ENCODE measurements around the gene CRB2. TPM values are rescaled to one million over a fixed set of nuclear protein-coding genes. Genes with fewer than 3 reads are reported as not detected.

Gene CRB2
- total and polyA plus RNA-seq, 7 donors = 0.01 to 0.05 (median 0.03) TPM; not detected in 4

DNA sequence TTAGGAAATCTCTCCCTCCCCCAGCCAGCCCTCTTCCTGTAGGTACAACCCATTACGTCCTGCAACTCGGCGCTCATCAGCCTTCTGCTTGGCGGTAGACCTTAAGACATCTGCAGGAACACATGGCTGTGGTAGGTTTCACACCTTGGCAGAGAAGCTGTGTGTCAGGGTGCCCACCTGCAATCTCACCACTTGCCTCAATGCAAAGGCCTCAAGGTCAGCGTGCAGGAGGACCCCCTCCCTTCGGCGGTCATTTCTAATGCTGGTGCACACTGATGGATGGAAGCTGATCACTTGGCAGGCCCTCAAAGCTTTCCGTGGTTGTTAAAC lies 67.3 kb downstream of the CRB2 start:
- Histone ChIP-seq H3K36me3 (ENCODE audit: insufficient read depth in 1 of 2, low read depth in 1 of 2) (peaks cover 0 to 18% of the 10 kb centered on the region in 2 donors), H3K27me3 (ENCODE audit: insufficient read depth in 3 of 3, low read length in 2 of 3) (no peaks in the 10 kb centered on the region), H3K27ac (no peak overlapping the region), H3K4me3 (no peak overlapping the region), H3K9me3 (no peaks in the 10 kb centered on the region), H3K4me1 (no peaks in the 10 kb centered on the region)
- DNase-seq (no peak), ATAC-seq (no peak)
- 88 to 93% (median 89%) methylated on average over 8 of the region's 8 CpGs for WGBS, 3 donors
- intact Hi-C loops (cut with DNase I) = no loop called here
- no peak for TF ChIP-seq CTCF (IDR thresholded peaks at IDR 0.05)

- H3K4me1 ChIP-seq = no peaks in the 10 kb centered on the region
- WGBS, 3 donors = 88 to 89% (median 88%) methylated on average over 5 of the region's 5 CpGs
- no peak for TF ChIP-seq CTCF (IDR thresholded peaks at IDR 0.05)
- H3K27me3 ChIP-seq (ENCODE audit: insufficient read depth in 3 of 3, low read length in 2 of 3) = no peaks in the 10 kb centered on the region
- no peak overlapping the region for H3K4me3 ChIP-seq
- H3K9me3 ChIP-seq = no peaks in the 10 kb centered on the region
- no peak overlapping the region for H3K27ac ChIP-seq
- intact Hi-C loops (cut with DNase I) = no loop called here
- ATAC-seq = no peak
- H3K36me3 ChIP-seq (ENCODE audit: insufficient read depth in 1 of 2, low read depth in 1 of 2) = peaks cover 0 to 13% of the 10 kb centered on the region in 2 donors
- DNase-seq = peak in 1 of 2 donors; percentile 60
Measured at GRCh38 chr9:123424131-123424530, 68.1 kb downstream of the CRB2 start.

DNA sequence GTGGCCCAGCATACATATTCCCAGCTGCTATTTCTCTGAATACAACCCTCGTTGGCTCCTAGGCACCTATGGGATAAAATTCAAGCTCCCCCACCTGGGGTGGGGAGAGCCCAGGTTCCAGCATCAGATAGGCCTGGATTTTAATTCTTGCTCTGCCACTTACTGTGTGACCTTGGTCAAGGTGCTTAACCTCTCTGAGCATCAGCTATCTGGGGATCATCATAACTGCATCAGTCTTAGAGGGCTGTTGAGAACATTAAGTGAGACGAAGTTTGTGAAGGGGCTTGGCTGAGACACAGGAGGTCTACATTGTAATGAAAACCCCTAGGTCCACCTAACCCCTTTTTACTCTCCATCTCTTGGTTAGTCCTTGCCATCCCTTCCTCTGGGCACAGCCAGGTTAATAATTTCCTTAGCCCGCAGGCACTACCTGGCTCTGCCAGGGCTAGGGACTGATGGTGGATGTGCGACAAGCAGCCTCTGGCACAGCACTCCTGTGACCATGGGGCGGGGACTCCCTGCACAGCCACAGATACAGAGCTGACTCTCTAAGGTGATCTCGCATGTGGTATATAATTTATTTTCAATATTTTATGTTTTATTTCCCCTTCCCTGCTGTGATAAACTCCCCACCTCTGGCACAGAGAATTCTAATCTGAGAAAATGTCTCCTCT lies 68.7 kb downstream of the CRB2 start:
- Histone ChIP-seq H3K36me3 (ENCODE audit: insufficient read depth in 1 of 2, low read depth in 1 of 2) (peaks cover 0 to 10% of the 10 kb centered on the region in 2 donors), H3K27ac (no peak overlapping the region), H3K4me1 (no peaks in the 10 kb centered on the region), H3K27me3 (ENCODE audit: insufficient read depth in 3 of 3, low read length in 2 of 3) (no peaks in the 10 kb centered on the region), H3K9me3 (no peaks in the 10 kb centered on the region), H3K4me3 (no peak overlapping the region)
- no peak for TF ChIP-seq CTCF (IDR thresholded peaks at IDR 0.05)
- WGBS, 3 donors = 91 to 95% (median 93%) methylated on average over 6 of the region's 6 CpGs
- intact Hi-C loops (cut with DNase I) = no loop called here
- ATAC-seq (no peak), DNase-seq (no peak)

DNA sequence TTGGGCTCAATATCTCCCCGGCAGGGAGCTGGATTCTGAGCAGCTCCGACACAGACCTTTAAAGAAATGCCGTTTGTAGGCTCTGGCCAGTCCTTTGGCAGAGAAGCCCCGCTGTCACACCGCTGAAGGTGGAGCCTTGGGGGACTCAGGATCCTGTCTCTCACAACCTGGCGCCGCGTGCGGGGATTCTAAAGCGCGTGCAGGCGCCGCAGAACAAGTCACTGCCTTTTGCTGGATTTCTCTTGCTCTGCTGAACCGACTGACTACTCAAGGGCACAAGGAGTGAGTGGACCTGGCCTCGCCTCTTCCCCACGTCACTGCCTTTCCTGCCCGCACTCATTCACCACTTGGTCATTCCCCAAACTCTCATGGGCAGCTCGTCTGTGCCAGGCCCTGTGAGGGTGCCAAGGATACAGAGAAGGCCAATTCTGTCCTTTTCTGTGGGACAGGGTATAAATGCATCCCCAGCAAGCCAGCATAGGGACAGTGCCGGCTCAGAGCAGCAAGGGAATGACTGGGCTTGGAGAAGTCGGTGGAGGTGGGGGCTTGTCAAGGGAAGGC lies 69.3 kb downstream of the CRB2 start:
- TF ChIP-seq CTCF (IDR thresholded peaks at IDR 0.05) = no peak
- H3K9me3 ChIP-seq = no peaks in the 10 kb centered on the region
- no peaks in the 10 kb centered on the region for H3K4me1 ChIP-seq
- peaks cover 0 to 4% of the 10 kb centered on the region in 2 donors for H3K36me3 ChIP-seq (ENCODE audit: insufficient read depth in 1 of 2, low read depth in 1 of 2)
- DNase-seq = no peak
- no peak overlapping the region for H3K27ac ChIP-seq
- WGBS, 3 donors = 72 to 83% (median 73%) methylated on average over 20 of the region's 20 CpGs
- no peak for ATAC-seq
- no peaks in the 10 kb centered on the region for H3K27me3 ChIP-seq (ENCODE audit: insufficient read depth in 3 of 3, low read length in 2 of 3)
- intact Hi-C loops (cut with DNase I) = no loop called here
- no peak overlapping the region for H3K4me3 ChIP-seq

Measured in psoas muscle (tissue), 8 donors.